Stimulated activated CD8-positive, alpha-beta memory T cell treated with anti-CD3 and anti-CD28 coated beads, Interleukin-7, amount 100 ng/mL, for 1 hour (primary cell): ENCODE measurements around the gene ATP5PD.

Experiments used
- DNase-seq, 2 donors: peaks; one replicate each; pipeline ENCODE4 v3.0.0-alpha.2; 2020; ENCODE audit warnings: low read depth in 2 of 2

ATP5PD gene

GRCh38 chr17:74995847-74996246 is 50.9 kb downstream of the ATP5PD start:
- no peak for DNase-seq

- no peak for DNase-seq
Measured at GRCh38 chr17:74994440-74994839, 52.3 kb downstream of the ATP5PD start.

- DNase-seq: no peak
Measured at GRCh38 chr17:74992223-74992622, 54.5 kb downstream of the ATP5PD start.

GRCh38 chr17:74990581-74991105 is 56.1 kb downstream of the ATP5PD start:
- no peak for DNase-seq
